ENCODE results near the gene PITX3.
"Not testable (repeated sequence)": the region's sequence is repeated elsewhere in the genome, so short reads cannot be mapped to it uniquely, and the experiment has no call there.

PITX3 gene

GRCh38 chr10:102225646-102226541 lies 15.4 kb downstream of the PITX3 start, which contains the start of gene ELOVL3:
ELOVL3 (plus strand) TSS chr10:102226299; CDS start chr10:102226549, 250 bp downstream.
- DNase-seq = peak; percentile 74

GRCh38 chr10:102222797-102223196 lies 18.5 kb downstream of the PITX3 start:
- no peak for DNase-seq

GRCh38 chr10:102220612-102221011 lies 20.7 kb downstream of the PITX3 start:
- no peak for DNase-seq

GRCh38 chr10:102219370-102219769 lies 21.9 kb downstream of the PITX3 start:
- no peak for DNase-seq

- not testable (repeated sequence) for DNase-seq
Measured at GRCh38 chr10:102213599-102213998, 27.7 kb downstream of the PITX3 start.

GRCh38 chr10:102211615-102212299 lies 29.6 kb downstream of the PITX3 start:
- no peak for DNase-seq

- no peak for DNase-seq
Measured at GRCh38 chr10:102208311-102209035, 32.8 kb downstream of the PITX3 start.

- no peak for DNase-seq
Measured at GRCh38 chr10:102202386-102202785, 38.9 kb downstream of the PITX3 start.

- no peak for DNase-seq
Measured at GRCh38 chr10:102200751-102201640, 40.3 kb downstream of the PITX3 start.

- no peak for DNase-seq
Measured at GRCh38 chr10:102198027-102198426, 43.3 kb downstream of the PITX3 start.

GRCh38 chr10:102196893-102197292 lies 44.4 kb downstream of the PITX3 start:
- DNase-seq = no peak

- DNase-seq = no peak
Measured at GRCh38 chr10:102195296-102195870, 45.9 kb downstream of the PITX3 start.

- no peak for DNase-seq
Measured at GRCh38 chr10:102191956-102192355, 49.4 kb downstream of the PITX3 start.

GRCh38 chr10:102188941-102189898 lies 52.1 kb downstream of the PITX3 start:
- DNase-seq = not testable (repeated sequence)

GRCh38 chr10:102188298-102188940 lies 52.9 kb downstream of the PITX3 start:
- DNase-seq = no peak

- DNase-seq = no peak
Measured at GRCh38 chr10:102185811-102186527, 55.3 kb downstream of the PITX3 start.

- no peak for DNase-seq
Measured at GRCh38 chr10:102185272-102185671, 56.0 kb downstream of the PITX3 start.

- DNase-seq = no peak
Measured at GRCh38 chr10:102184606-102185005, 56.7 kb downstream of the PITX3 start.
